GM23338 (cell line): ENCODE measurements around the gene TCF12. TPM values are rescaled to one million over a fixed set of nuclear protein-coding genes. Genes with fewer than 3 reads are reported as not detected.

Experiments used
- ATAC-seq: fragments of 200-7000 bp; cut with Tn5 transposase; 3 replicates; pipeline ENCODE4 v1.9.1; 2020
- DNase-seq: peaks from one replicate; pipeline ENCODE4 v3.0.0-alpha.2; 2015; ENCODE audit warnings: low spot score
- H2AFZ ChIP-seq: fragments of 200-600 bp; sonication (generic); 2 replicates; pipeline ENCODE4 v1.8.0; 2016; ENCODE audit warnings: antibody characterized with exemption, mild to moderate bottlenecking, moderate library complexity
- H3F3A ChIP-seq: fragments of 200-600 bp; sonication (generic); replicated peaks from 2 replicates; pipeline ENCODE4 v1.8.0; 2017; ENCODE audit warnings: antibody characterized with exemption, mixed run types, low read depth
- H3K27ac ChIP-seq: fragments of 200-600 bp; sonication (generic); 2 replicates; pipeline ENCODE4 v1.6.1; 2016; ENCODE audit warnings: low read depth
- H3K27me3 ChIP-seq: fragments of 200-600 bp; sonication (generic); 2 replicates; pipeline ENCODE4 v1.8.0; 2016; ENCODE audit warnings: mild to moderate bottlenecking, mixed run types, moderate library complexity; ENCODE audit not compliant: insufficient read depth
- H3K36me3 ChIP-seq: fragments of 200-600 bp; sonication (generic); 2 replicates; pipeline ENCODE4 v1.8.0; 2016; ENCODE audit warnings: mild to moderate bottlenecking; ENCODE audit not compliant: insufficient read depth
- H3K4me1 ChIP-seq: fragments of 200-600 bp; sonication (generic); 2 replicates; pipeline ENCODE4 v1.8.0; 2016; ENCODE audit warnings: mild to moderate bottlenecking, moderate library complexity; ENCODE audit not compliant: insufficient read depth
- H3K4me2 ChIP-seq: fragments of 200-600 bp; sonication (generic); 2 replicates; pipeline ENCODE4 v1.7.1; 2017; ENCODE audit warnings: mixed run types
- H3K4me3 ChIP-seq: fragments of 200-600 bp; sonication (generic); 2 replicates; pipeline ENCODE4 v1.6.1; 2016; ENCODE audit warnings: mixed run types
- H3K79me2 ChIP-seq: fragments of 200-600 bp; sonication (generic); replicated peaks from 2 replicates; pipeline ENCODE4 v1.8.0; 2017; ENCODE audit warnings: mild to moderate bottlenecking; ENCODE audit not compliant: insufficient read depth
- H3K9me2 ChIP-seq: fragments of 200-600 bp; sonication (generic); 2 replicates; pipeline ENCODE4 v1.8.0; 2017; ENCODE audit not compliant: insufficient read depth
- H4K20me1 ChIP-seq: fragments of 200-600 bp; sonication (generic); replicated peaks from 2 replicates; pipeline ENCODE4 v1.8.0; 2017; ENCODE audit warnings: mild to moderate bottlenecking; ENCODE audit not compliant: insufficient read depth
- H3K27ac Mint-ChIP-seq: 2 replicates; pipeline ENCODE4 v1.8.0; 2020; ENCODE audit warnings: inconsistent platforms, mild to moderate bottlenecking, moderate library complexity, mixed read lengths
- H3K27me3 Mint-ChIP-seq: 3 replicates; pipeline ENCODE4 v1.8.0; 2022; ENCODE audit warnings: low read depth, mild to moderate bottlenecking, moderate library complexity, mixed read lengths, inconsistent platforms; ENCODE audit not compliant: insufficient read depth, poor library complexity
- H3K36me3 Mint-ChIP-seq: 3 replicates; pipeline ENCODE4 v1.8.0; 2021; ENCODE audit warnings: low read depth, mild to moderate bottlenecking, inconsistent platforms, moderate library complexity, mixed read lengths
- H3K4me1 Mint-ChIP-seq: 3 replicates; pipeline ENCODE4 v1.8.0; 2020; ENCODE audit warnings: mild to moderate bottlenecking, inconsistent platforms, mixed read lengths
- H3K4me3 Mint-ChIP-seq: 3 replicates; pipeline ENCODE4 v1.8.0; 2021; ENCODE audit warnings: moderate library complexity, mild to moderate bottlenecking, inconsistent platforms, mixed read lengths
- H3K9me3 Mint-ChIP-seq: 3 replicates; pipeline ENCODE4 v1.8.0; 2020; ENCODE audit warnings: moderate library complexity, mild to moderate bottlenecking, inconsistent platforms, mixed read lengths
- CREB1 ChIP-seq: fragments of 250-450 bp; sonication (Bioruptor Pico); IDR thresholded peaks from 2 replicates; pipeline ENCODE4 v1.5.0; 2020; ENCODE audit warnings: low read depth, mild to moderate bottlenecking, moderate library complexity
- EZH2 ChIP-seq: fragments of 200-600 bp; sonication (generic); IDR thresholded peaks from one replicate; pipeline ENCODE4 v1.8.0; 2017; ENCODE audit warnings: antibody characterized with exemption, mild to moderate bottlenecking, low read depth; ENCODE audit not compliant: unreplicated experiment
- EZH2phosphoT487 ChIP-seq: fragments of 200-600 bp; sonication (generic); IDR thresholded peaks from one replicate; pipeline ENCODE4 v1.8.1; 2018; ENCODE audit warnings: antibody characterized with exemption; ENCODE audit not compliant: unreplicated experiment
- JUNB ChIP-seq: IDR thresholded peaks from one replicate; pipeline ENCODE4 v1.6.1; 2016; ENCODE audit warnings: antibody characterized with exemption; ENCODE audit not compliant: unreplicated experiment
- NANOG ChIP-seq: IDR thresholded peaks from 2 replicates; pipeline ENCODE4 v1.6.1; 2016; ENCODE audit warnings: antibody characterized with exemption, borderline replicate concordance
- POLR2AphosphoS5 ChIP-seq: IDR thresholded peaks from 2 replicates; pipeline ENCODE4 v1.6.1; 2016; ENCODE audit warnings: antibody characterized with exemption, low read depth
- STAT1 ChIP-seq: IDR thresholded peaks from one replicate; pipeline ENCODE4 v1.6.1; 2016; ENCODE audit warnings: antibody characterized with exemption; ENCODE audit not compliant: unreplicated experiment
- ZNF114 ChIP-seq: fragments of 250-450 bp; sonication (Bioruptor Pico); IDR thresholded peaks from 2 replicates; pipeline ENCODE4 v1.5.0; 2020; ENCODE audit warnings: mild to moderate bottlenecking, moderate library complexity
- ZNF331 ChIP-seq: fragments of 250-450 bp; sonication (Bioruptor Pico); IDR thresholded peaks from 2 replicates; pipeline ENCODE4 v1.5.0; 2020; ENCODE audit warnings: low read depth, mild to moderate bottlenecking, moderate library complexity
- polyA plus RNA-seq: library from polyadenylated mRNA; unstranded; fragments of >200 nt; fragmentation: Nextera tagmentation; extraction: Ambion mirVana; gene quantifications from 2 replicates; pipeline ENCODE4 v1.2.1, GENCODE V29; 2016
- total RNA-seq: library from RNA; depleted of rRNA; stranded (reverse); fragments of >200 nt; shearing (Covaris generic); gene quantifications from 2 replicates; pipeline ENCODE4 v1.2.3, GENCODE V29; 2014
- TF ChIP-seq, protein P1 (sequence below): fragments of 250-450 bp; sonication (Bioruptor Pico); IDR thresholded peaks from 2 replicates; pipeline ENCODE4 v1.5.0; 2020; ENCODE audit warnings: mild to moderate bottlenecking, moderate library complexity
- TF ChIP-seq, protein P2 (sequence below), 2 experiments: fragments of 200-600 bp in 1 of 2; sonication (generic) in 1 of 2; conservative IDR thresholded peaks; 2 replicates each; pipeline versions ENCODE4 v1.5.1 to v1.6.1; 2016 to 2017; ENCODE audit warnings: antibody characterized with exemption in 2 of 2, low read depth in 2 of 2, mild to moderate bottlenecking in 2 of 2, moderate library complexity in 1 of 2
- TF ChIP-seq, protein P3 (sequence below): IDR thresholded peaks from one replicate; pipeline ENCODE4 v1.6.1; 2018; ENCODE audit warnings: antibody characterized with exemption; ENCODE audit not compliant: unreplicated experiment
- TF ChIP-seq, protein P4 (sequence below): IDR thresholded peaks from 2 replicates; pipeline ENCODE4 v1.6.1; 2016; ENCODE audit warnings: antibody characterized with exemption

TCF12 gene
- total and polyA plus RNA-seq, 2 experiments from 2014 or later: 27.6 to 104 TPM

DNA sequence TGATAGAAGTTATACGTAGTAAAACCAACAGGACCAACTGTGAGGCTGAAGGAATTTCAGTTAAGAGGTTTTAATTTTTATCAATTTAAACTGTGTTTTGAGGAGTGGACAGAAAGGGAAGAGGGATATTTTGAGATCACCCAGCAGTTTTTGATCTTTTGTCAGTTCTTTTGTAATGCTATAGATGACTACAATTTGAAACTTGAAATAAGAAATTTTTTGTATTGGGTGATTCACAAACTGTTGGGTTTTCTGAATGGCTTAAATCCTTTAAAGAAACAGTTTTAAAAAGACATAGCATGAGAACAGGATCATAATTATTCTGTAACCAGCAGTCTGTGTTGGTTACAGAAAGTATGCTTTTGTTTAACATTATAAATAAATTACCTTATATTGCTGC lies 67.4 kb downstream of the TCF12 start:
- Mint-ChIP-seq H3K27ac (no peak overlapping the region), H3K4me1 (peaks cover 45% of the 10 kb centered on the region), H3K9me3 (no peaks in the 10 kb centered on the region), H3K27me3 (no peaks in the 10 kb centered on the region), H3K36me3 (no peaks in the 10 kb centered on the region), H3K4me3 (no peak overlapping the region)
- Histone ChIP-seq H3K4me2 (no peak overlapping the region), H3K27ac (no peak overlapping the region), H2AFZ (no peak overlapping the region), H3K9me2 (no peaks in the 10 kb centered on the region), H4K20me1 (peaks cover 6% of the 10 kb centered on the region; the same call in 1 of the 2 replicates), H3F3A (no peaks in the 10 kb centered on the region), H3K4me3 (no peak overlapping the region), H3K27me3 (no peaks in the 10 kb centered on the region), H3K79me2 (peaks cover 99% of the 10 kb centered on the region), H3K4me1 (peaks cover 39% of the 10 kb centered on the region), H3K36me3 (no peaks in the 10 kb centered on the region)
- DNase-seq (no peak), ATAC-seq (no peak)
- TF ChIP-seq JUNB (no peak), POLR2AphosphoS5 (no peak), EZH2 (no peak), ZNF331 (CRISPR knock-in tag) (no peak), ZNF114 (CRISPR knock-in tag) (no peak), NANOG (no peak), EZH2phosphoT487 (no peak), STAT1 (no peak), CREB1 (CRISPR knock-in tag) (no peak)
- TF ChIP-seq, protein P1, sequence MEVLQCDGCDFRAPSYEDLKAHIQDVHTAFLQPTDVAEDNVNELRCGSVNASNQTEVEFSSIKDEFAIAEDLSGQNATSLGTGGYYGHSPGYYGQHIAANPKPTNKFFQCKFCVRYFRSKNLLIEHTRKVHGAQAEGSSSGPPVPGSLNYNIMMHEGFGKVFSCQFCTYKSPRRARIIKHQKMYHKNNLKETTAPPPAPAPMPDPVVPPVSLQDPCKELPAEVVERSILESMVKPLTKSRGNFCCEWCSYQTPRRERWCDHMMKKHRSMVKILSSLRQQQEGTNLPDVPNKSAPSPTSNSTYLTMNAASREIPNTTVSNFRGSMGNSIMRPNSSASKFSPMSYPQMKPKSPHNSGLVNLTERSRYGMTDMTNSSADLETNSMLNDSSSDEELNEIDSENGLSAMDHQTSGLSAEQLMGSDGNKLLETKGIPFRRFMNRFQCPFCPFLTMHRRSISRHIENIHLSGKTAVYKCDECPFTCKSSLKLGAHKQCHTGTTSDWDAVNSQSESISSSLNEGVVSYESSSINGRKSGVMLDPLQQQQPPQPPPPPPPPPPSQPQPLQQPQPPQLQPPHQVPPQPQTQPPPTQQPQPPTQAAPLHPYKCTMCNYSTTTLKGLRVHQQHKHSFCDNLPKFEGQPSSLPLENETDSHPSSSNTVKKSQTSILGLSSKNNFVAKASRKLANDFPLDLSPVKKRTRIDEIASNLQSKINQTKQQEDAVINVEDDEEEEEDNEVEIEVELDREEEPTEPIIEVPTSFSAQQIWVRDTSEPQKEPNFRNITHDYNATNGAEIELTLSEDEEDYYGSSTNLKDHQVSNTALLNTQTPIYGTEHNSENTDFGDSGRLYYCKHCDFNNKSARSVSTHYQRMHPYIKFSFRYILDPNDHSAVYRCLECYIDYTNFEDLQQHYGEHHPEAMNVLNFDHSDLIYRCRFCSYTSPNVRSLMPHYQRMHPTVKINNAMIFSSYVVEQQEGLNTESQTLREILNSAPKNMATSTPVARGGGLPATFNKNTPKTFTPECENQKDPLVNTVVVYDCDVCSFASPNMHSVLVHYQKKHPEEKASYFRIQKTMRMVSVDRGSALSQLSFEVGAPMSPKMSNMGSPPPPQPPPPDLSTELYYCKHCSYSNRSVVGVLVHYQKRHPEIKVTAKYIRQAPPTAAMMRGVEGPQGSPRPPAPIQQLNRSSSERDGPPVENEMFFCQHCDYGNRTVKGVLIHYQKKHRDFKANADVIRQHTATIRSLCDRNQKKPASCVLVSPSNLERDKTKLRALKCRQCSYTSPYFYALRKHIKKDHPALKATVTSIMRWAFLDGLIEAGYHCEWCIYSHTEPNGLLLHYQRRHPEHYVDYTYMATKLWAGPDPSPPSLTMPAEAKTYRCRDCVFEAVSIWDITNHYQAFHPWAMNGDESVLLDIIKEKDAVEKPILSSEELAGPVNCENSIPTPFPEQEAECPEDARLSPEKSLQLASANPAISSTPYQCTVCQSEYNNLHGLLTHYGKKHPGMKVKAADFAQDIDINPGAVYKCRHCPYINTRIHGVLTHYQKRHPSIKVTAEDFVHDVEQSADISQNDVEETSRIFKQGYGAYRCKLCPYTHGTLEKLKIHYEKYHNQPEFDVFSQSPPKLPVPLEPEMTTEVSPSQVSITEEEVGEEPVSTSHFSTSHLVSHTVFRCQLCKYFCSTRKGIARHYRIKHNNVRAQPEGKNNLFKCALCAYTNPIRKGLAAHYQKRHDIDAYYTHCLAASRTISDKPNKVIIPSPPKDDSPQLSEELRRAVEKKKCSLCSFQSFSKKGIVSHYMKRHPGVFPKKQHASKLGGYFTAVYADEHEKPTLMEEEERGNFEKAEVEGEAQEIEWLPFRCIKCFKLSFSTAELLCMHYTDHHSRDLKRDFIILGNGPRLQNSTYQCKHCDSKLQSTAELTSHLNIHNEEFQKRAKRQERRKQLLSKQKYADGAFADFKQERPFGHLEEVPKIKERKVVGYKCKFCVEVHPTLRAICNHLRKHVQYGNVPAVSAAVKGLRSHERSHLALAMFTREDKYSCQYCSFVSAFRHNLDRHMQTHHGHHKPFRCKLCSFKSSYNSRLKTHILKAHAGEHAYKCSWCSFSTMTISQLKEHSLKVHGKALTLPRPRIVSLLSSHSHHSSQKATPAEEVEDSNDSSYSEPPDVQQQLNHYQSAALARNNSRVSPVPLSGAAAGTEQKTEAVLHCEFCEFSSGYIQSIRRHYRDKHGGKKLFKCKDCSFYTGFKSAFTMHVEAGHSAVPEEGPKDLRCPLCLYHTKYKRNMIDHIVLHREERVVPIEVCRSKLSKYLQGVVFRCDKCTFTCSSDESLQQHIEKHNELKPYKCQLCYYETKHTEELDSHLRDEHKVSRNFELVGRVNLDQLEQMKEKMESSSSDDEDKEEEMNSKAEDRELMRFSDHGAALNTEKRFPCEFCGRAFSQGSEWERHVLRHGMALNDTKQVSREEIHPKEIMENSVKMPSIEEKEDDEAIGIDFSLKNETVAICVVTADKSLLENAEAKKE (CRISPR knock-in tag): no peak
- TF ChIP-seq, protein P2, sequence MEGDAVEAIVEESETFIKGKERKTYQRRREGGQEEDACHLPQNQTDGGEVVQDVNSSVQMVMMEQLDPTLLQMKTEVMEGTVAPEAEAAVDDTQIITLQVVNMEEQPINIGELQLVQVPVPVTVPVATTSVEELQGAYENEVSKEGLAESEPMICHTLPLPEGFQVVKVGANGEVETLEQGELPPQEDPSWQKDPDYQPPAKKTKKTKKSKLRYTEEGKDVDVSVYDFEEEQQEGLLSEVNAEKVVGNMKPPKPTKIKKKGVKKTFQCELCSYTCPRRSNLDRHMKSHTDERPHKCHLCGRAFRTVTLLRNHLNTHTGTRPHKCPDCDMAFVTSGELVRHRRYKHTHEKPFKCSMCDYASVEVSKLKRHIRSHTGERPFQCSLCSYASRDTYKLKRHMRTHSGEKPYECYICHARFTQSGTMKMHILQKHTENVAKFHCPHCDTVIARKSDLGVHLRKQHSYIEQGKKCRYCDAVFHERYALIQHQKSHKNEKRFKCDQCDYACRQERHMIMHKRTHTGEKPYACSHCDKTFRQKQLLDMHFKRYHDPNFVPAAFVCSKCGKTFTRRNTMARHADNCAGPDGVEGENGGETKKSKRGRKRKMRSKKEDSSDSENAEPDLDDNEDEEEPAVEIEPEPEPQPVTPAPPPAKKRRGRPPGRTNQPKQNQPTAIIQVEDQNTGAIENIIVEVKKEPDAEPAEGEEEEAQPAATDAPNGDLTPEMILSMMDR (conservative IDR thresholded peaks at IDR 0.05; ENCODE audit: low read depth in 2 of 2): no peak
- TF ChIP-seq, protein P3, sequence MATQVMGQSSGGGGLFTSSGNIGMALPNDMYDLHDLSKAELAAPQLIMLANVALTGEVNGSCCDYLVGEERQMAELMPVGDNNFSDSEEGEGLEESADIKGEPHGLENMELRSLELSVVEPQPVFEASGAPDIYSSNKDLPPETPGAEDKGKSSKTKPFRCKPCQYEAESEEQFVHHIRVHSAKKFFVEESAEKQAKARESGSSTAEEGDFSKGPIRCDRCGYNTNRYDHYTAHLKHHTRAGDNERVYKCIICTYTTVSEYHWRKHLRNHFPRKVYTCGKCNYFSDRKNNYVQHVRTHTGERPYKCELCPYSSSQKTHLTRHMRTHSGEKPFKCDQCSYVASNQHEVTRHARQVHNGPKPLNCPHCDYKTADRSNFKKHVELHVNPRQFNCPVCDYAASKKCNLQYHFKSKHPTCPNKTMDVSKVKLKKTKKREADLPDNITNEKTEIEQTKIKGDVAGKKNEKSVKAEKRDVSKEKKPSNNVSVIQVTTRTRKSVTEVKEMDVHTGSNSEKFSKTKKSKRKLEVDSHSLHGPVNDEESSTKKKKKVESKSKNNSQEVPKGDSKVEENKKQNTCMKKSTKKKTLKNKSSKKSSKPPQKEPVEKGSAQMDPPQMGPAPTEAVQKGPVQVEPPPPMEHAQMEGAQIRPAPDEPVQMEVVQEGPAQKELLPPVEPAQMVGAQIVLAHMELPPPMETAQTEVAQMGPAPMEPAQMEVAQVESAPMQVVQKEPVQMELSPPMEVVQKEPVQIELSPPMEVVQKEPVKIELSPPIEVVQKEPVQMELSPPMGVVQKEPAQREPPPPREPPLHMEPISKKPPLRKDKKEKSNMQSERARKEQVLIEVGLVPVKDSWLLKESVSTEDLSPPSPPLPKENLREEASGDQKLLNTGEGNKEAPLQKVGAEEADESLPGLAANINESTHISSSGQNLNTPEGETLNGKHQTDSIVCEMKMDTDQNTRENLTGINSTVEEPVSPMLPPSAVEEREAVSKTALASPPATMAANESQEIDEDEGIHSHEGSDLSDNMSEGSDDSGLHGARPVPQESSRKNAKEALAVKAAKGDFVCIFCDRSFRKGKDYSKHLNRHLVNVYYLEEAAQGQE: no peak
- TF ChIP-seq, protein P4, sequence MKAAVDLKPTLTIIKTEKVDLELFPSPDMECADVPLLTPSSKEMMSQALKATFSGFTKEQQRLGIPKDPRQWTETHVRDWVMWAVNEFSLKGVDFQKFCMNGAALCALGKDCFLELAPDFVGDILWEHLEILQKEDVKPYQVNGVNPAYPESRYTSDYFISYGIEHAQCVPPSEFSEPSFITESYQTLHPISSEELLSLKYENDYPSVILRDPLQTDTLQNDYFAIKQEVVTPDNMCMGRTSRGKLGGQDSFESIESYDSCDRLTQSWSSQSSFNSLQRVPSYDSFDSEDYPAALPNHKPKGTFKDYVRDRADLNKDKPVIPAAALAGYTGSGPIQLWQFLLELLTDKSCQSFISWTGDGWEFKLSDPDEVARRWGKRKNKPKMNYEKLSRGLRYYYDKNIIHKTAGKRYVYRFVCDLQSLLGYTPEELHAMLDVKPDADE: no peak
